Endothelial cell of umbilical vein (primary cell): ENCODE data around the gene DNAJC4. TPM values are rescaled to one million over a fixed set of nuclear protein-coding genes. Genes with fewer than 3 reads are reported as not detected.

ENCODE experiments used
- BruUV-seq: library from RNA; stranded (reverse); fragments of 400-500 nt; replicated peaks from 2 replicates; lab custom pipeline; 2021; lab: Mats Ljungman, UMichigan
- CTCF ChIA-PET: fragments of 300-600, 350-600 bp; sonication (Branson Sonifier 250); formaldehyde crosslinking; loops from one replicate; lab custom pipeline; 2021; ENCODE audit warnings: antibody characterized with exemption, inconsistent platforms; lab: Charles Lee
- POLR2A ChIA-PET: fragments of 300-600, 350-600 bp; sonication (Branson Sonifier 250); formaldehyde crosslinking; loops from one replicate; lab custom pipeline; 2021; ENCODE audit warnings: antibody characterized with exemption, inconsistent platforms; lab: Charles Lee
- DNase-seq: peaks from one replicate; pipeline ENCODE4 v3.0.0-alpha.2; 2011; ENCODE audit warnings: low read depth, low spot score
- FAIRE-seq: peaks from 2 replicates; lab custom pipeline; 2011; peaks lifted over from hg19 to GRCh38; lab: Jason Lieb, UNC
- H2AFZ ChIP-seq: 2 replicates; pipeline ENCODE4 v1.6.0; 2012; ENCODE audit warnings: low read depth, low read length, control low read depth, inconsistent platforms
- H3K27ac ChIP-seq: 2 replicates; pipeline ENCODE4 v1.5.1; 2011; ENCODE audit warnings: low read depth, mild to moderate bottlenecking, control low read depth, low read length, moderate library complexity; ENCODE audit not compliant: insufficient read depth
- H3K27me3 ChIP-seq, 2 experiments: 2 replicates each; pipeline versions ENCODE4 v1.6.0 to v1.6.1; 2011; ENCODE audit warnings: low read length in 2 of 2, mixed read lengths in 1 of 2; ENCODE audit not compliant: control insufficient read depth in 2 of 2, insufficient read depth in 2 of 2
- H3K36me3 ChIP-seq, 2 experiments: 2 replicates in 1 of 2; 3 replicates in 1 of 2; pipeline ENCODE4 v1.5.1; 2011; ENCODE audit warnings: low read length in 2 of 2, mild to moderate bottlenecking in 1 of 2, moderate library complexity in 1 of 2; ENCODE audit not compliant: control insufficient read depth in 2 of 2, insufficient read depth in 2 of 2; ENCODE audit errors: extremely low read depth in 1 of 2
- H3K4me1 ChIP-seq: 3 replicates; pipeline ENCODE4 v1.5.1; 2011; ENCODE audit warnings: mild to moderate bottlenecking, low read length; ENCODE audit not compliant: control insufficient read depth, insufficient read depth; ENCODE audit errors: extremely low read depth
- H3K4me2 ChIP-seq: 2 replicates; pipeline ENCODE4 v1.6.1; 2011; ENCODE audit warnings: low read length, control low read depth, mixed read lengths; ENCODE audit not compliant: insufficient read depth
- H3K4me3 ChIP-seq, 3 experiments: fragments of 200-600 bp in 1 of 3; sonication (generic), shearing (Covaris generic) in 1 of 3; replicated peaks in 1 of 3; 2 replicates each; pipeline ENCODE4 v1.5.1; 2011 to 2016; ENCODE audit warnings: control low read depth in 3 of 3, low read length in 3 of 3, mild to moderate bottlenecking in 2 of 3, inconsistent platforms in 1 of 3, low read depth in 1 of 3, moderate library complexity in 1 of 3; ENCODE audit not compliant: insufficient read depth in 1 of 3
- H3K79me2 ChIP-seq: 2 replicates; pipeline ENCODE4 v1.6.0; 2012; ENCODE audit warnings: low read length, inconsistent platforms; ENCODE audit not compliant: control insufficient read depth, insufficient read depth
- H3K9ac ChIP-seq: replicated peaks from 2 replicates; pipeline ENCODE3; 2011; ENCODE audit warnings: low read length, control low read depth; ENCODE audit not compliant: insufficient read depth; ENCODE audit errors: extremely low read depth
- H3K9me1 ChIP-seq: replicated peaks from 3 replicates; pipeline ENCODE4 v1.6.0; 2011; ENCODE audit warnings: mild to moderate bottlenecking, low read length; ENCODE audit not compliant: control insufficient read depth, insufficient read depth; ENCODE audit errors: extremely low read depth
- H3K9me3 ChIP-seq: replicated peaks from 2 replicates; pipeline ENCODE4 v1.5.1; 2012; ENCODE audit warnings: low read length, inconsistent platforms; ENCODE audit not compliant: control insufficient read depth, insufficient read depth
- H4K20me1 ChIP-seq: replicated peaks from 2 replicates; pipeline ENCODE3; 2011; ENCODE audit warnings: mild to moderate bottlenecking, low read length; ENCODE audit not compliant: control insufficient read depth, insufficient read depth; ENCODE audit errors: extremely low read depth
- MAX ChIP-seq: IDR thresholded peaks from 2 replicates; pipeline ENCODE4 v1.6.1; 2011; ENCODE audit not compliant: insufficient read depth, insufficient read length
- POLR2A ChIP-seq: IDR thresholded peaks from 2 replicates; pipeline ENCODE4 v1.6.1; 2012; ENCODE audit warnings: low read depth, mild to moderate bottlenecking, control low read depth, low read length
- POLR2AphosphoS5 ChIP-seq: IDR thresholded peaks from 2 replicates; pipeline ENCODE4 v1.6.1; 2012; ENCODE audit warnings: low read depth, mild to moderate bottlenecking, control low read depth, low read length, moderate library complexity; ENCODE audit not compliant: insufficient read depth
- dilution Hi-C: fragments of 300-500 bp; cut with MboI; formaldehyde crosslinking; loops from one replicate; pipeline ENCODE4 v1.15.0; 2019; ENCODE audit warnings: low sequenced_read_pairs; ENCODE audit not compliant: extremely low pct_ligation_motif_present
- intact Hi-C: fragments of 100-400 bp; cut with micrococcal nuclease; formaldehyde crosslinking; loops from one replicate; pipeline ENCODE4 v1.10.0; 2022
- polyA plus RNA-seq, 4 experiments: library from polyadenylated mRNA; depleted of rRNA in 3 of 4; stranded (reverse) in 3 of 4; unstranded in 1 of 4; fragments of >200 nt; gene quantifications; 2 replicates each; pipeline versions ENCODE4 v1.2.1 to v1.2.3, GENCODE V29; 2011 to 2012; ENCODE audit warnings: missing spikeins in 1 of 4
- total RNA-seq: library from RNA; stranded (reverse); gene quantifications from 2 replicates; pipeline ENCODE4 v1.2.3, GENCODE V29; 2021
- TF ChIP-seq, protein P1 (sequence below), 2 donors: IDR thresholded peaks; 1 replicate in 1 of 2; 2 replicates in 1 of 2; pipeline ENCODE4 v1.5.1; 2011; ENCODE audit warnings: low read length in 2 of 2, mild to moderate bottlenecking in 2 of 2, moderate library complexity in 2 of 2, control low read depth in 1 of 2, inconsistent platforms in 1 of 2, low read depth in 1 of 2; ENCODE audit not compliant: insufficient read depth in 1 of 2; ENCODE audit errors: extremely low read depth in 1 of 2

Gene DNAJC4
- total and polyA plus RNA-seq, 2 donors (not counting 3 experiments of a cell fraction or from before 2014, with no cell fraction given), result 23.5 to 41.2 TPM

DNA sequence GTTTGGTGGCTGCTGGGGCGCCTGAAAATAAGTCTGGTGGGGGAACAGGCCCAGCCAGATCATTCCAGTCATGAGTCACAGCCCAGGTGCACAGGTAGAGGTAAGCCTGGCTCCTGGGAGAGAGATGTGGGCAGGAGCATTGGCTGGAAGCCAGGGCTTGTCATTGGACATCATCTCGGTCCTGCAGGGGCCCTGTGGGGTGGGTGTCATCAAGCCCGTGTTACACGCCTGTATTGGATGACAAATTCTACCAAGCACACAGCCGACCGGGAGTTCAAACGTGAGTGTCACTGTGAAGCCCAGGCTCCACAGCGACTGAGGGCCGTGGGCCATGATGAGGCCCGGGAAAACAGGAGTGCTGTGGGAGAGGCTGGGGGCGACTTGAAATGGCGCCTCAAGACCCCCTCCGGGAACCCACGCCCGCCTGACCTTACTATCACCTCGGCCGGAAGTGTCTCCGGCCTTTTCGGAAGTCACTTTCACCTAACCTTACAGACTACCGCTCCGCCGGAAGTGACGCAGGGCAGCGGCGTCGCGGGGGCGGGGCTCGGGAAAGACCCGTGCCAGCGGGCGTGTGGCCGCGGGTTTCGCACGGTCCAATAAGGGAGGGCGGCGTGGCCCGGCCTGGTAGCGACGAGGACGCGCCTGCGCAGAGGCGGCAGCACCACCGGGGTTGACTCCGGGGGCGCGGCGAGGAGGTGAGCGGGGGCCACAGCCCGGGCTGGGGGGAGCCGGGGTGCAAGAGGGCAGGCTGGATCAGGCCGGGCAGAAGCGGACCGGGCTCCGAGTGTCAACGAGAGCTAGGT is 10.3 kb downstream of the DNAJC4 start, which contains the start of gene FKBP2:
TSS of gene FKBP2 (plus strand) at position 661 of the 806 bp plus-strand sequence. CDS start 1,293 bp downstream, outside the sequence.
- TF ChIP-seq MAX (peak; percentile 27), POLR2A (peak; percentile 1), POLR2AphosphoS5 (peak; percentile 26)
- TF ChIP-seq, protein P1, sequence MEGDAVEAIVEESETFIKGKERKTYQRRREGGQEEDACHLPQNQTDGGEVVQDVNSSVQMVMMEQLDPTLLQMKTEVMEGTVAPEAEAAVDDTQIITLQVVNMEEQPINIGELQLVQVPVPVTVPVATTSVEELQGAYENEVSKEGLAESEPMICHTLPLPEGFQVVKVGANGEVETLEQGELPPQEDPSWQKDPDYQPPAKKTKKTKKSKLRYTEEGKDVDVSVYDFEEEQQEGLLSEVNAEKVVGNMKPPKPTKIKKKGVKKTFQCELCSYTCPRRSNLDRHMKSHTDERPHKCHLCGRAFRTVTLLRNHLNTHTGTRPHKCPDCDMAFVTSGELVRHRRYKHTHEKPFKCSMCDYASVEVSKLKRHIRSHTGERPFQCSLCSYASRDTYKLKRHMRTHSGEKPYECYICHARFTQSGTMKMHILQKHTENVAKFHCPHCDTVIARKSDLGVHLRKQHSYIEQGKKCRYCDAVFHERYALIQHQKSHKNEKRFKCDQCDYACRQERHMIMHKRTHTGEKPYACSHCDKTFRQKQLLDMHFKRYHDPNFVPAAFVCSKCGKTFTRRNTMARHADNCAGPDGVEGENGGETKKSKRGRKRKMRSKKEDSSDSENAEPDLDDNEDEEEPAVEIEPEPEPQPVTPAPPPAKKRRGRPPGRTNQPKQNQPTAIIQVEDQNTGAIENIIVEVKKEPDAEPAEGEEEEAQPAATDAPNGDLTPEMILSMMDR (IDR thresholded peaks at IDR 0.05; ENCODE audit: extremely low read depth in 1 of 2, insufficient read depth in 1 of 2, low read depth in 1 of 2, low read length in 2 of 2), result no peak
- Histone ChIP-seq H3K79me2 (peaks cover 32% of the 10 kb centered on the region), H3K36me3 (peaks cover 6 to 20% of the 10 kb centered on the region in 2 experiments), H4K20me1 (no peaks in the 10 kb centered on the region), H3K4me1 (peaks cover 15% of the 10 kb centered on the region), H3K4me3 (peak within 1 kb of the TSS; percentile 67 to 93 (median 67)), H3K27ac (peak within 1 kb of the TSS; percentile 88), H3K9me1 (no peaks in the 10 kb centered on the region), H3K9me3 (no peaks in the 10 kb centered on the region), H2AFZ (peak within 1 kb of the TSS; percentile 42), H3K9ac (peak within 1 kb of the TSS; percentile 73), H3K27me3 (no peaks in the 10 kb centered on the region), H3K4me2 (peak within 1 kb of the TSS; percentile 55)
- TSS peak; percentile 50 for BruUV-seq
- intact Hi-C loops (loop anchor here (1.0 to 5.0 kb wide), 6 partner anchors 10 to 240 kb away; partner anchors contain the start of genes DNAJC4, ESRRA, NUDT22 and RPS6KA4), dilution Hi-C loops (no loop called here)
- FAIRE-seq (no peak), DNase-seq (peak; percentile 97)
- POLR2A ChIA-PET, result interaction anchor here (0.7 to 1.0 kb wide), 4 partner anchors 15 to 31 kb away, joined by 3 to 10 read pairs (median 3); partner anchors contain the start of genes NUDT22 and TRPT1
- CTCF ChIA-PET, result interaction anchor here (0.8 to 4.1 kb wide), 5 partner anchors 36 to 116 kb away, joined by 3 to 27 read pairs (median 5); partner anchors contain the start of gene STIP1
